ENCODE data around the gene GRIK4.

DNA sequence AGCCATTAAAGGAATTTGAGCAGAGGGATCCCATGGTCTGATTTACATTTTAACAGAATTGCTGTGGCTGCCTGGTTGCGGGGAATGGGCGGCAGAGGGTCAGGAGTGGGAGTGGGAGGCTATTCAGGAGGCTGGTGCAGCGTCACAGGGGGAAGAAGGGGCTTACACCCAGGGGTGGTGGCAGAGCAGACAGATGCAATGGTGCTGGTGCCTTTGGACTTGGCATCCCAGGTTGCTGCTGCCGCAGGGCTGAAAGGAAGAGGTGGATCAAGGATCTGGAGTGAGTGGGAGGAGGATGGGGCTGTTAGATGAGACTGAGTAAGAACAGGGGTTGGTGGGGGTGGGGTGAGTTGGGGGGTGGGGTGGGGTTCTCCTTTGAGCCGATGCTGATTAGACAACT lies 38.5 kb downstream of the GRIK4 start:
- TF ChIP-seq POLR2A (IDR thresholded peaks at IDR 0.05; ENCODE audit: low read depth, low read length) = no peak
- TF ChIP-seq TAF1 (IDR thresholded peaks at IDR 0.05; ENCODE audit: borderline replicate concordance, low read depth, low read length) = no peak

Measured in GM12892 (cell line).